NK-92 treated with Interleukin-12 subunit alpha and Interleukin-12 subunit beta, amount 100 ng/mL, for 24 hours (cell line): ENCODE results near the gene CRABP2.

Source experiments
- DNase-seq: peaks from one replicate; lab custom pipeline; 2025; lab: John Stamatoyannopoulos, UW

Gene CRABP2

GRCh38 chr1:156705321-156705917 is at the start of gene CRABP2:
Gene CRABP2, minus strand, starts transcription at chr1:156705583. Its CDS starts 137 bp downstream, at chr1:156705446.
- no peak for DNase-seq

GRCh38 chr1:156754219-156754618 is 48.8 kb upstream of the CRABP2 start:
- DNase-seq = no peak

- no peak for DNase-seq
Measured at GRCh38 chr1:156752843-156753482, 47.6 kb upstream of the CRABP2 start.

DNA sequence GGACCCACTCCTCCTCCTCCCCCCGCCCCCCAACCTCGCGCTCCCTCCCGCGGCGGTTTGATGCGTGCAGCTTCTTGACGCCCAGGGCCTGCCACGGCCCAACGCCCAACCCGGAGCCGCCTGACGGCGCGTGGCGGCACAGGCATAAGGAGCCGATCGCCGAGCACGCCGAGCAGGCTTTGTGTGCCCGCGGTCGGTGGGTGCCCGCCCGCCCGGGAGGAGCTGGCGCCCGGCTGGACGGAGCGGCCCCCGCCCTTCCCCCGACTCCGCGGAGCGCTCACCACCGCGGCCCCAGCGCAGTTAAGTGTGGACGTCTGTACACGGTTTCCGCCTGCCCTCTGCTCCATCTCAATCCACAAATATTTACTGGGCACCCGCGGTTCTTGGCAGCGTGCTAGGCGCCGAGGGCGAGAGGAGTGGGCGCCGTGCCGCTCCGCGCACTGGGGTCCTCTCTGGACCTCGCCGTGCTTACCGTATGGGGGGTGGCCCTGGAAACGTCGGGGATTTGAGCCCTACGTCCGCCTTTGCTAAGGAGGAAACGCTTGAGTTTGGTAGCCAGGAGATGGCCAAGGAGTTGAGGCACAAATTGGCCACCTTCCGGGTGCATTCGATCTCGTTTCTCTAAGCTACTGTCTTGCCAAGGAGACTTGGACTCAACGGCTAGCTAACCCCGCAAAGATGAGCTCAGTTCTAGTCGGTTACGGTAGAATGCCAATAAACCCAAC is 46.5 kb upstream of the CRABP2 start:
- DNase-seq = peak; percentile 96

DNA sequence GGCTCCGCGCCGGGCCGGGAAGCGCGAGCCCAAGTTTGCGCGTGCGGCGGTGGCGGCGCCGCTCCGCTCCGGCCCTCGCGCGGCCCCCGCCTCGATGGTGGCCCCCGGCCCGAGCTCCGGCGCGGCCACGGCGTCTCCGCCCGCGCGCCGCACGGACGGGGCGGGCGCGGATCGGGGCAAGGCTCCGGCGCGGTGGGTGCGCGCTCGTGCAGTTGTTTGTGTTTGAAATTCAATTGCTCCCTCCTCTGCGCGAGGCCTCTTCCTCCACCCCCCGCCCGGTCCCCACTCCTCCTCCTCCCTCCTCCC is 46.0 kb upstream of the CRABP2 start, which contains the start of gene HDGF:
HDGF (minus strand) TSS at position 225 of the 306 bp plus-strand sequence. CDS start 246 bp downstream, outside the sequence.
- DNase-seq = no peak

DNA sequence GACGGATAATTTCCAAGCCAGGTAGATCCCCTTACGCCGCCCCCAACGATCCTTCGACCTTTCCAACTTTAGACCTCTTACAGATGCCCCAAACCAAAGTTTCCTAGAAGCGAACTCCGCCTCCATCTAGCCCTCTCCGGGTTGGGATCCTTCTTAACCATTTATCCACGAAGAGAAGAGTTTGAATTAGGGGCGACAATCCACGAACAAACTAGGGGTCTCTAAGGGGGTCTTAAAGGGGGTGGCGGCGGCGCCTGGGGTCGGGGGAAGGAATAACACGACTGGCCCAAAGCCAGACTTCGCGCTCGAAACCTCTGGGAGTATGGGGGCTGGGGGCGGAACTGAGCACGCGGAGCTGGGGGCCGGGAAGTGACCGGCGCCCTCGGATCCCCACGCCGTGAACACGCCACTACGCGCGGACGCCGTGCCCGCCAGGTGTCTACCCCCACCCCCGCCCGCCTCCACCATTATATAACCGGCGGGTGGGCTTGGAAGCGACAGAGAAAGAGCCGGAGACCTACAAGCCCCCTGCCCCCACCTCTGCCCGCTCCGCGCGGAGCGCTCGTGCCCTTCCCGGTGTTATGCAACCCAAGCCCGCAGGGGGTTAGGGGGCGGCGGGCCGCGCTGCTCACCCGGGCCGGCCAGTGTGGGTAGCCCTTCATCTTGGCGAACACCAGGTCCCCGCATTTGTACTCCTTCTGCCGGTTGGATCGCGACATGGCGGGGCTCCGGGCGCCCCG is 45.5 kb upstream of the CRABP2 start:
- DNase-seq = peak; percentile 54

- DNase-seq = no peak
Measured at GRCh38 chr1:156750191-156750672, 44.8 kb upstream of the CRABP2 start.

DNA sequence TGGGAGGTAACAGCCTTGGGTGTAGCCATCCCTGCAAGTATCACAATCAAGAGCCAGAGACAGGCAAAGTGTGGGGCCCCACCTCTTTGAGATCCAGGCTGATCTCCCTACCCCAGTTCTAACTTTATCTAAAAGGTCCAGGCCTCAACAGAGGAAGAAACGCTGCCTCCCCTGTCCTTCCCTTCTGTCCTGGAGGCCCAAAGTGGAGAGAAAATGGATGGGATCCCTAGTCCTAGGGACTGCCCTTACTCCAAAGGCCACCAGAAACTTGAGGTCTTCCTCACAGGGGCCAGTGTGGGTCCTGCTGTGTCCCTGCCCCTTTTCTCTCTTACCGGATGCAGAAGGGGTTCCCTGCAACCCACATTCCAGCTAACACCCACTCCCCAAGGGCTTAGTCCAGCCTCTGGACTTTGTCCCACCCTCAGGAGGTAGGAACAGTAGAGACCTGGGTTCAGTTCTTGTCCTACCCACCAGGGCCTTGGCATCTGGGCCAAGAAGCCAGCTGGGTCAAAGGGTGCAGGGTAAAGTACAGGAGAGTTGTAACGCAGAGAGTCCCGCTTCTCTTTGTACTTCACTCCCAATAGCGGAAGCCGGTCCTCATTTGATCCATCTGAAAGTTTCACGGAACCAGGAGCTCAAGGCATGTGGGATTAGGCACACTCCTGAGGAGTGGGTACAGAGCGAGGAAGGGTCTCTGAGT is 44.2 kb upstream of the CRABP2 start:
- no peak for DNase-seq

DNA sequence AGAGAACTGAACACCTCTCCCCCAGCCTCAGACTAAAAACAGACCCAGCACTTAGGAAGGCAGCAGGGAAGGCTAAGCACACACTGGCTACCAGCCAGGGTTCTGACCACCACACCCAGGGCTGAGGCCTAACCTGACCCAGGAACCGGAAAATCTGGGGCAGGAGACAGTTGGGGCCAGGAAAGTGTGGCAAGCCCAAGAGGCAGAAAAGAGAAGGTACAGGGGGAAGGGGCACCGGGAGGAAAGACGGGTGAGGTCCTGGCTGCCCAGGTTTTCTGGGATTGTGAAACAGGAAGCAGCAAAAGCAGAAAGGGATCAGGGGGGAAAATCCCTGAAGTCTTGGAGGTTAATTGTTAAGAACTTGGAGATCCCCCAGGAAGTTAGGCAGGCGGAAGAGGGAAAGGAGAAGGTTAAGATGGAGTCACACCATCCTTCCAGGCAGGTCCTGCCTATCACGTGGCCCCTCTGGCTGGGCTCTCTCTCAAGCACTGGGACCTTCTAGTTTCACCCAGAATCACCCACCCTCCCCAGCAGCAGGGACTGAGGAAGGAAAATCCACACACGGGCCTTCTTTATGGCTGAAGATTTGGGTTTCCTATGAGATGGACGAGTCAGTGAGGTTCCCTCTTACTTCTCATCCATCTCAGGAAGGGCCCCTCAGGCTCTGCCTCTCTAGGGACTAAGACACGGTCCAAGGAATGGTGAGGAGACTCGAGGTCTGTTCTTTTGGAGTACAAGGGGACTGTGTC is 43.5 kb upstream of the CRABP2 start:
- no peak for DNase-seq

DNA sequence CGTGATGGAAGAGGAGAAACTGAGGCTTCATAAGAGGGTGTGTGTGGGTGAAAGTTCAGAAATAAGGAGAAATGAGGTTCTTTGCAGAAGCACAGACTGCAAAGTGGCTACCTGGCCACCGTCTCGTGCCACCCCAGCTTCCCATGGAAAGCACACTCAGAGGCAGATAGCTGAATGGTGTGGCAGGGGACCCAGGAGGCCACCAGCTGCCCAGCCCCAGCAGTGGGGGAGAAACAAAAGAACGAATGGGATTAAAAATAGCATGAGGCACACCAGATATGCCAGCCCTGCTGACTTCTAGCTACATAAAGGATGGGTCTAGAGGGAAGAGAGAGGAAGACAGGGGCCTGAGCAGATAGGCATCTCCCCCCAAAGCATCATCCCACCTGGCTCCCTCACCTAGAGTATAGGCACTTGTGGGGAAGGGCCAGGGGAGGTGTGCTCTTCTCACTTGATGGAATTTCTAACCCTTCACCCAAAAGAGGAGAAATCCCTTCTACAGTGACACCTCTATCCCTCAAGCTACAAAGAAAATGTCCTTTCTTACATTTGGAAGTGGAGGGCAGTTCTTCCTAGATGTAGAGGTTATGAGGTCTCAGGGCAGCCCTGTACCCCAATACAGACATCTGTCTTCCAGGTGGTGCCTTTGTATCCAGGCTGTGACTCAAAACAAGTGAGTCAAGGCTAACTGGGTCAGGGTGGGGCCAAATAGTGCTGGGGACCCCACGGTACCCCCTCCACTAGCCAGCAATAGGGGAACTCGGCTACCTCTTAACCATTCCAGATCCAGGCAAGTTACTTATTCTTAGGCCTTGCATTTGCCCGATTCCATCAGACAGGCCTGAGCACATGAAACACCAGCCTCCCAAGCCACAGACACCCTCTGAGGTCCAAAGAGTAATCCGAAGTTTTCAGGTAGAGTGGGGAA is 42.6 kb upstream of the CRABP2 start:
- no peak for DNase-seq

DNA sequence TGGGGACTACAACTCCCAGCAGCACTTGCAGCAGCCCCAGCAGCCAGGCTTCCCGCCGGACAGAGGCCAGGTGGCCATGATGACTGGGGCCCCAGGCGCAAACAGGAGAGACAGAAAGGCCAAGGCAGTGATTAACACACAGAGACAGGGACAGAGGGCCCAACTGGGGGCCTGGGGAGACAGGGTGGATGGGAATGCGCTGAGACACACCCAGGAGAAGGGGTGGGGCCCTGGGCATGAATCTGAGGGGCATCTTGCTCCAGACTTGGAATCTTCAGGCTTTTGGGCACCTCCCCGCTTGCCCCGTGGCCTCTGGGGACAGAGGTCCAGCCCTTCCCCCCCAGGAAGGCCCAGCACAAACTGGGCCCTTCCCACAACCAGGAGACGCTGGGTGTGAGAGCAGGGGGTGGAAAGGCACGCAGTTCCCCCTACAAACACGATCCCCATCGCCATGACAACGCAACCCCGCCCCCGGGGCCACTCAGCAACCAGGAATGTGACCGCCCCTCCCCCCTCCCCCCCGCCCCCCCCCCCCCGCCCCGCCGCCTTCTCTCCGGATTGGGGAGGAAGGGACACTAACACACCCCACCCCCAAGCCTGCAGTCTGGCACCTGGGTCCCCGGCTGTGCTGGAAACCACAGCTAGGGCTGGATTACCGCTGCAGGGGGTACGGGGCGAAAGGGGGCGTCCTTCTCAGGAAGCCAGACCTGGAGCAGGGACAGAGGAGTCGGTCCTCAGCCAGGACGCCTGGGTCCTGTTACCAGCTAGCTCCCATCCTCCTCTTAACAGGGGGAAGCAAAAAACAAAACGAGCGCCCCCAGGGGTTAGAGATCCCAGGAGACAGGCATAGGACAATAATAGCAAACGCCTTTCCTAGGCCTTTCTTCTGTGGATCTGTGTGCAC is 41.6 kb upstream of the CRABP2 start:
- no peak for DNase-seq

DNA sequence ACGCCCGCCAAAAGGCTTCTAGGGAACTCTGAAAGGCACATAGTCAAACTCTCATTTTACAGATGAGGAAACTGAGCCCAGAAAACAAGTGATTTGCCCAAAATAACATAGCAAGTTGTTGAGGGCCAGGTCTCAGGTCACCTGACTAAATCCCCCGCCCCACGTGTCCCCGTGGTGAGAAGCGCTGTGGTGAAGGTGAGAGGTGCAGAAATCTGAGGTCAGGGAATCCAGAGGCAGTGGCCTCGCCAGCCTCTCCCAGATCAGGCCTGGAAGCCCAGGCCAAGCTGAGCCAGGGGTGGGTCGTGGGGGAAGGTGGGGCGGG is 41.0 kb upstream of the CRABP2 start:
- DNase-seq = no peak

- no peak for DNase-seq
Measured at GRCh38 chr1:156745881-156746280, 40.5 kb upstream of the CRABP2 start.

DNA sequence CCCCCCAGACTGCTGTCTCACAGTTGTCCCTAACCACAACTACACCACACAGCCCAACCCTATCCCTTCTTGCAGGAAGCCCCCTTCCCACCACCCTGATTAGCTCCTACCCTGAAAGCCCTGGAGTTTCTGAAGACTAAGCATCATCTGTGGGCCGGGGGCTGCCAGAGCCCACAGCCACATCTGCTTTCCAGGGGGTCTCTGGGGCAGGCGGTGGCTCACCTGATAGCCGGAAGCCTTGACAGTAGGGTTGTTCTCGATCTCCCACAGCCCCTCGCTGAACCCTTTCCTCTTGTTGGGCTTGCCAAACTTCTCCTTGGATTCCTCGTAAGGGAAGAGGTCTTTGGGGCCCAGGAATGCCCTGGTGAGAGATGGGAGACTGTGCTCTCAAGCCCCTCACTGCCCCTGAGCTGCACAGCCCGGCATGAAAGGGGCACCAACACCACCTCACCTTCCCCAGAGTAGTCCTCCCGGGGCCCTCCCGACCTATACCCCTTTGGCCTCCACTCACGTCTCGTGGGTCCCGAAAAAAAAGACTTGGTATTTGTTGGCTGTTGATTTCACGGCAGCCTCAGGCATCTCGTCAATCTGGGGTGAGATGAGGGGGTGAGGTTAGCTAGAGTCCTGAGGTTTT is 39.5 kb upstream of the CRABP2 start:
- DNase-seq = no peak

- DNase-seq = no peak
Measured at GRCh38 chr1:156744344-156744743, 39.0 kb upstream of the CRABP2 start.

- DNase-seq = no peak
Measured at GRCh38 chr1:156743367-156744302, 38.3 kb upstream of the CRABP2 start.

GRCh38 chr1:156742801-156743200 is 37.4 kb upstream of the CRABP2 start:
- no peak for DNase-seq

GRCh38 chr1:156742017-156742416 is 36.6 kb upstream of the CRABP2 start:
- DNase-seq = no peak
